Stimulated activated CD8-positive, alpha-beta memory T cell treated with anti-CD3 and anti-CD28 coated beads, Interleukin-15, amount 100 ng/mL, for 4 hours (primary cell): ENCODE measurements around the gene ZNF391.
"Not testable (repeated sequence)": the region's sequence is repeated elsewhere in the genome, so short reads cannot be mapped to it uniquely, and the experiment has no call there.

Experiments
- DNase-seq, 2 donors: peaks; one replicate each; pipeline ENCODE4 v3.0.0-alpha.2; 2020; ENCODE audit warnings: low read depth in 2 of 2

ZNF391 gene

GRCh38 chr6:27388293-27389197 lies at the start of gene ZNF391:
Gene ZNF391, plus strand, starts transcription at chr6:27388759. Its CDS starts 11,612 bp downstream, at chr6:27400371.
- DNase-seq = peak; percentile 29 to 48

- DNase-seq = no peak
Observed at GRCh38 chr6:27352850-27353249, 35.7 kb upstream of the ZNF391 start.

- DNase-seq = no peak
Observed at GRCh38 chr6:27358786-27359185, 29.8 kb upstream of the ZNF391 start.

GRCh38 chr6:27359231-27359630 lies 29.3 kb upstream of the ZNF391 start:
- no peak for DNase-seq

GRCh38 chr6:27368202-27368601 lies 20.4 kb upstream of the ZNF391 start:
- DNase-seq = no peak

- DNase-seq = no peak
Observed at GRCh38 chr6:27370391-27370790, 18.2 kb upstream of the ZNF391 start.

- DNase-seq = peak; percentile 31 to 41
Observed at GRCh38 chr6:27374824-27375612, 13.5 kb upstream of the ZNF391 start.

GRCh38 chr6:27375613-27376079 lies 12.9 kb upstream of the ZNF391 start:
- DNase-seq = no peak

GRCh38 chr6:27378406-27378805 lies 10.2 kb upstream of the ZNF391 start:
- DNase-seq = not testable (repeated sequence)

GRCh38 chr6:27381001-27381400 lies 7.6 kb upstream of the ZNF391 start:
- DNase-seq = not testable (repeated sequence)

- DNase-seq = no peak
Observed at GRCh38 chr6:27383011-27383410, 5.5 kb upstream of the ZNF391 start.

GRCh38 chr6:27383481-27383880 lies 5.1 kb upstream of the ZNF391 start:
- no peak for DNase-seq

GRCh38 chr6:27392623-27393022 lies 4.1 kb downstream of the ZNF391 start:
- DNase-seq = no peak

- no peak for DNase-seq
Observed at GRCh38 chr6:27394073-27394472, 5.5 kb downstream of the ZNF391 start.

- no peak for DNase-seq
Observed at GRCh38 chr6:27400877-27401642, 12.5 kb downstream of the ZNF391 start.

GRCh38 chr6:27406085-27406484 lies 17.5 kb downstream of the ZNF391 start:
- no peak for DNase-seq

- DNase-seq = no peak
Observed at GRCh38 chr6:27407153-27407814, 18.7 kb downstream of the ZNF391 start.

- DNase-seq = no peak
Observed at GRCh38 chr6:27414300-27414699, 25.7 kb downstream of the ZNF391 start.

GRCh38 chr6:27414996-27415395 lies 26.4 kb downstream of the ZNF391 start:
- no peak for DNase-seq

- no peak for DNase-seq
Observed at GRCh38 chr6:27415898-27416297, 27.3 kb downstream of the ZNF391 start.

- no peak for DNase-seq
Observed at GRCh38 chr6:27419363-27419762, 30.8 kb downstream of the ZNF391 start.
